ENCODE measurements around the gene LRP5.

DNA sequence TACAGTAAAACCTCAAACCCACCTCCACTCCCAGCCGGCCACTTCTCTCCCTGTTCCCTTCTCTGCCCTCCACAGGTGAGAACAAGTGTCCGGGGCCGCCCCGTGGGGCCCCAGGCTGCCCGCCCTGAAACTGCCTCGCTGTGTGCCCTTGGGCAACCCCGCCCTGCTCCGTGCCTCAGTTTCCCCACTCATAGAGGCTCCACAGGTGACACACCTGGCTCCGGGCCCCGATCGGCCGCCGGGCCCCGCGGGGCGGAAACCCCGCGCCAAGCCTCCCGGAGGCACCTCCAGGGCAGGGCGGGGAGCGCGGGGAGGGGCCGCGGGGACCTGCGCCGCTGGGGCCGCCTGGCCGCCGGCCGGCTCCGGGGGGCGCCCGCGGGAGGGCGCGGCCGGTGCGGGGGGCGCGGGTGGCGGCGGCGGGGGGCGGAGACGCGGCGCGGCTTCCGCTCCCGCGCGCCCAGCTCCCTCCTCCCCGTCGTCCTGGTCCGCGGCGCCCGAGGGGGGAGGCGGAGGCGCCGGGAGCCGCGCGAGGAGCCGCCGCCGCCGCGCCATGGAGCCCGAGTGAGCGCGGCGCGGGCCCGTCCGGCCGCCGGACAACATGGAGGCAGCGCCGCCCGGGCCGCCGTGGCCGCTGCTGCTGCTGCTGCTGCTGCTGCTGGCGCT lies at the start of gene LRP5:
- TF ChIP-seq, protein P1, sequence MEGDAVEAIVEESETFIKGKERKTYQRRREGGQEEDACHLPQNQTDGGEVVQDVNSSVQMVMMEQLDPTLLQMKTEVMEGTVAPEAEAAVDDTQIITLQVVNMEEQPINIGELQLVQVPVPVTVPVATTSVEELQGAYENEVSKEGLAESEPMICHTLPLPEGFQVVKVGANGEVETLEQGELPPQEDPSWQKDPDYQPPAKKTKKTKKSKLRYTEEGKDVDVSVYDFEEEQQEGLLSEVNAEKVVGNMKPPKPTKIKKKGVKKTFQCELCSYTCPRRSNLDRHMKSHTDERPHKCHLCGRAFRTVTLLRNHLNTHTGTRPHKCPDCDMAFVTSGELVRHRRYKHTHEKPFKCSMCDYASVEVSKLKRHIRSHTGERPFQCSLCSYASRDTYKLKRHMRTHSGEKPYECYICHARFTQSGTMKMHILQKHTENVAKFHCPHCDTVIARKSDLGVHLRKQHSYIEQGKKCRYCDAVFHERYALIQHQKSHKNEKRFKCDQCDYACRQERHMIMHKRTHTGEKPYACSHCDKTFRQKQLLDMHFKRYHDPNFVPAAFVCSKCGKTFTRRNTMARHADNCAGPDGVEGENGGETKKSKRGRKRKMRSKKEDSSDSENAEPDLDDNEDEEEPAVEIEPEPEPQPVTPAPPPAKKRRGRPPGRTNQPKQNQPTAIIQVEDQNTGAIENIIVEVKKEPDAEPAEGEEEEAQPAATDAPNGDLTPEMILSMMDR (IDR thresholded peaks at IDR 0.05; ENCODE audit: low read depth, low read length, poor library complexity, severe bottlenecking): no peak
- no peak for TF ChIP-seq EZH2phosphoT487 (IDR thresholded peaks at IDR 0.05; ENCODE audit: borderline replicate concordance, low read length)
